HFF-Myc (cell line): ENCODE results near the gene ASB11.
A peak's percentile ranks its signal among the peaks of the same experiment; 100 is the strongest.
"Not testable (repeated sequence)": the region's sequence is repeated elsewhere in the genome, so short reads cannot be mapped to it uniquely, and the experiment has no call there.

ENCODE experiments used
- DNase-seq: peaks from one replicate; pipeline ENCODE4 v3.0.0-alpha.2; 2011; ENCODE audit warnings: low read depth; ENCODE audit errors: extremely low read depth
- H3K4me3 ChIP-seq: replicated peaks from 2 replicates; pipeline ENCODE4 v1.5.1; 2011; ENCODE audit warnings: low read depth, mild to moderate bottlenecking, control low read depth, low read length
- TF ChIP-seq, protein P1 (sequence below): IDR thresholded peaks from 2 replicates; pipeline ENCODE4 v1.5.1; 2012; ENCODE audit warnings: mild to moderate bottlenecking, low read depth, low read length, control low read depth; ENCODE audit errors: missing control alignments

Gene ASB11

DNA sequence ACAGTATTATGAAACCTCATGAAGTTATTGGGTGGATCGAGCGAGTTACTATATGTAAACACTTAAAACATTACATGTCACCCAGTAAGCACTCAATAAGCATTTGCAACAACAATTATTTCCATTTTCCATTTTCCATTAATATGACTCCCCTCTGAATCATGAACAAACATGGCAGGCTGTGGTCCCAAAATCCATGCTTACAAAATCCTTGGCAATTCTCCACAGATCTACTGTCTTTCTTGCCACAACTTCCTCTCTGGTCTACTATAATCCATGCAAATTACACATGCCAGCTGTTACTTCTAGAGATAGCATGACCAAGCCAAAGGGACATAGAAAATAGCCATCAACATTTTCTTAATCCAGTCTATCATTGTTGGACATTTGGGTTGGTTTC, 22.0 kb downstream of the ASB11 start:
- no peak for DNase-seq
- no peak overlapping the region for H3K4me3 ChIP-seq
- TF ChIP-seq, protein P1, sequence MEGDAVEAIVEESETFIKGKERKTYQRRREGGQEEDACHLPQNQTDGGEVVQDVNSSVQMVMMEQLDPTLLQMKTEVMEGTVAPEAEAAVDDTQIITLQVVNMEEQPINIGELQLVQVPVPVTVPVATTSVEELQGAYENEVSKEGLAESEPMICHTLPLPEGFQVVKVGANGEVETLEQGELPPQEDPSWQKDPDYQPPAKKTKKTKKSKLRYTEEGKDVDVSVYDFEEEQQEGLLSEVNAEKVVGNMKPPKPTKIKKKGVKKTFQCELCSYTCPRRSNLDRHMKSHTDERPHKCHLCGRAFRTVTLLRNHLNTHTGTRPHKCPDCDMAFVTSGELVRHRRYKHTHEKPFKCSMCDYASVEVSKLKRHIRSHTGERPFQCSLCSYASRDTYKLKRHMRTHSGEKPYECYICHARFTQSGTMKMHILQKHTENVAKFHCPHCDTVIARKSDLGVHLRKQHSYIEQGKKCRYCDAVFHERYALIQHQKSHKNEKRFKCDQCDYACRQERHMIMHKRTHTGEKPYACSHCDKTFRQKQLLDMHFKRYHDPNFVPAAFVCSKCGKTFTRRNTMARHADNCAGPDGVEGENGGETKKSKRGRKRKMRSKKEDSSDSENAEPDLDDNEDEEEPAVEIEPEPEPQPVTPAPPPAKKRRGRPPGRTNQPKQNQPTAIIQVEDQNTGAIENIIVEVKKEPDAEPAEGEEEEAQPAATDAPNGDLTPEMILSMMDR = no peak

- no peak for DNase-seq
- no peak overlapping the region for H3K4me3 ChIP-seq
- TF ChIP-seq, protein P1 = no peak
These were observed 22.6 kb downstream of the ASB11 start for GRCh38 chrX:15292861-15293260.

DNA sequence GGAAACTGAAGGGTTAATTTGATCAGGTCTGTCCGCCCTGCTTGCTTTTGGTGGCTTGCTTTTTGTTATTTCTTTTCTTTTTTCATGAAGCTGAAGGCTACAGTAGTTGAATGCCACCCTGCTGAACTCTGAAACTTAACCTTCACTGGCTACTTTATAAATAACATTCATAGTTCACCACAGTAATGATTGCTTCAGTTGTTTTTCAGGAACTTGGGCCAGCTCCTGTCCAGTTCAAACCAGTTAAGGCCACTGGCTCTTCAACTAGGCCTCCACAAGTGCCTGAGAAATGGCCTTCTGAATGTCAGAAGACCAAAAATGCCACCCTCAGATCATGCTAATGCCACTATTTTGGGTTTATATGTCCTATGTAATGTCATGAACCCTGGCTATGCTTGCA, 37.8 kb downstream of the ASB11 start:
- no peak for DNase-seq
- TF ChIP-seq, protein P1 = no peak
- no peak overlapping the region for H3K4me3 ChIP-seq

- H3K4me3 ChIP-seq = no peak overlapping the region
- TF ChIP-seq, protein P1 = no peak
- no peak for DNase-seq
These were observed 40.5 kb downstream of the ASB11 start for GRCh38 chrX:15274946-15275345.

- not testable (repeated sequence) for DNase-seq, H3K4me3 ChIP-seq
These were observed 42.2 kb downstream of the ASB11 start for GRCh38 chrX:15273275-15273674.

- DNase-seq = no peak
- H3K4me3 ChIP-seq = no peak overlapping the region
- TF ChIP-seq, protein P1 = no peak
These were observed 43.7 kb downstream of the ASB11 start for GRCh38 chrX:15271757-15272156.

DNA sequence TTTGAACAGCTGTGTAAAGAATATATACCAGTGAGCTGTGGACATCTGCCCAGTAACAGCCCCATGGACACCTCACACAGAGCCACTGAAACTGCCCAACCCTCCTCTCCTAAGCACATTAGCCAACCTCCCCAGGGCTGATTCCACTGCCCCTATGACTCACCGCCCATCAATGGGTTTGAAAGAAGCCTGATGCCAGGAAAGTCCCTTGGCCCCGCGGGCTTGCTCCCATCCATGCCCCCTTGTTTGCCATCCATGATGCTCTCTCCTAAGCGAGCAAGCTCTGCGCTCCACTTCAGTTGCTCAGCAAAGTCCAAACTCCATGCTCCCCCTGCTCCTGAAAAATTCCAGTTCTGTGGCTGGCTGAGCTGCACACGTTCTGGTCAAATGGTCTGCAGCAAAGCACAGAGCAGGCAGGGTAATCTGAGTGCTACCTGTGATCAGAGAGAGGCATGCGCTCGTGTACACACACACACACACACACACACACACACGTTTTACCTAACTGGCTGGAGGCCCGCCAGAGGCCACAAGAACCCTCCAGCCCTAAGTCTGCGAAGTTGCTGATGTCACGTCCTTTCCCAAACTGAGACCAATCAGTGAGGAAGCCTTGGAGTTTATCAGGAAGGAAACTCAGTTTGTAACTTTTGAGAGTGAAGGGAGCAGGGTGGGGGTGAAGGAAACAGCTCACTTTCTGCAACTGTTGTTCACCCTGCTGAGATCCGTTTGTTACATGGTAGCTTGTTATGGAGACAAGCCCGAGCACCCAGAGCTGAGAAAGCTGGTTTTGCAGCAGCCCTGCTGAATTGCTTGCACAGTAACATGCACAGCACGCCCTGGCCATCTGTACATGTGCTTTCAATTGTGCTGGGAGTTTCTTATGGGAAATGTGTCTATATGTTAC, 45.6 kb downstream of the ASB11 start, which contains the start of gene ASB9:
Gene ASB9 (minus strand): TSS at position 466 of the 904 bp plus-strand sequence. CDS start 209 bp downstream, at position 257.
- TF ChIP-seq, protein P1 = no peak
- peak within 1 kb of the TSS; percentile 32 for H3K4me3 ChIP-seq
- DNase-seq = peak; percentile 41
